ENCODE measurements around the gene PEX14. TPM values are rescaled to one million over a fixed set of nuclear protein-coding genes. Genes with fewer than 3 reads are reported as not detected.

PEX14 gene
- total and polyA plus RNA-seq, 10 of the 15 experiments (the other 5 are each of a cell fraction or from before 2014, with no cell fraction given), result 1.4 to 23.2 (median 12.0) TPM

DNA sequence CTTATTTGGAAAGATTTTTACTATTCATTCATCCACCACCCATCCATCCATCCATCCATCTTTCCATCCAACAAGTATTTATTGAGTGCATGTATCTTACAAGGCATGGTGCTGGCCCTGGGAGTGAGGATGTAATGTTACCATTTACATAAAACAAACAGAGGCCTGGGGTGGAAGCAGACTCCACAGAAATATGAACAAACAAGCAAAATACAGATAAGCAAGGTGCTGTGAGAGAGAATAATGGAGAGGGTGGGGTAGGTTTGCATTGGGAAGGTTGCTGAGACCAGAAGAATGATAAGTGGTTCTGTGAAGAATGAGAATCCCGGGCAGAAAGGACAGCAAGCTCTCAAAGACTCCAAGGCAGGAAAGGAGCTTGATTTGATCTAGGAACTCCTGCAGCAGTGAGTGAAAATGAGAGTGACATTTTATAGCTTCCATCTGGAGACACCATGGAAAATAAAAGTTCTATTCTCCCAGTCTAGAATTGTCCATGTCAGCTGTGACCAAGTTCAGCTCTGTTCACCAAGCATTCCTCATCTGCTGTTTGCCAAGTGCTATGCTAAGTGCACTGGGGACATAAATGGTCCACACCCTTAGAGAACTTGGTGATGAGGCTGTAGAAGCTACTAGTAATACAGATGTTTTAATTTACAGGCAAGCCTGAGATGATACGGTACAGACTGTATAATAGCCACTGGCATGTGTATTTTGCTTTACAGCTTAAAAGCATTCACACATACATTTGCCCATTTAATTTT is 75.3 kb downstream of the PEX14 start:
- in situ Hi-C loops (cut with MboI) (no loop called here), intact Hi-C loops (cut with micrococcal nuclease; ENCODE audit: unreplicated experiment) (no loop called here)
- H3K27ac ChIP-seq (ENCODE audit: control insufficient read depth, insufficient read depth), result no peak overlapping the region
- H3K9ac ChIP-seq (ENCODE audit: control insufficient read depth, insufficient read depth, low read length), result no peak overlapping the region
- no peaks in the 10 kb centered on the region for H4K20me1 ChIP-seq (ENCODE audit: control insufficient read depth, insufficient read depth)
- RAD21 ChIA-PET (ENCODE audit: unreplicated experiment), result no interaction called here
- H3K9me3 ChIP-seq (replicated peaks; ENCODE audit: control insufficient read depth, insufficient read depth, low read length), result no peaks in the 10 kb centered on the region
- H3K4me3 ChIP-seq, result no peak overlapping the region
- SMC1A ChIA-PET (ENCODE audit: uncharacterized antibody, unreplicated experiment), result interaction anchor here (0.7 to 1.3 kb wide), 2 partner anchors 25 to 31 kb away, joined by 3 to 4 read pairs; no protein-coding TSS in a partner anchor
- peaks cover 4% of the 10 kb centered on the region; the same call in 1 of the 2 replicates for H3K4me1 ChIP-seq (ENCODE audit: control insufficient read depth, insufficient read depth, low read length)
- no peak for TF ChIP-seq HDAC2 (IDR thresholded peaks at IDR 0.05)
- no peak for DNase-seq (ENCODE audit: low read depth, low spot score)
- CTCF ChIA-PET, result interaction anchor here (1.5 kb wide), 1 partner anchor 43 kb away, joined by 4 read pairs; no protein-coding TSS in a partner anchor
- H2AFZ ChIP-seq (ENCODE audit: control insufficient read depth, low read depth, low read length), result no peak overlapping the region
- ATAC-seq, result no peak
- H3K27me3 ChIP-seq (replicated peaks in 1 of 2; ENCODE audit: control insufficient read depth in 2 of 2, insufficient read depth in 2 of 2, low read length in 1 of 2), result no peaks in the 10 kb centered on the region
- no peak for FAIRE-seq
- 93% methylated on average over 2 of the region's 2 CpGs for WGBS (ENCODE audit: insufficient coverage, insufficient replicate concordance, low lambda C conversion rate, missing lambda C conversion rate)
- no TSS peak for BruUV-seq (replicated peaks)
- no peaks in the 10 kb centered on the region for H3K36me3 ChIP-seq (ENCODE audit: control insufficient read depth in 2 of 2, insufficient read depth in 2 of 2, low read length in 1 of 2)
- POLR2A ChIA-PET, result no interaction called here
- H3K4me2 ChIP-seq (ENCODE audit: control insufficient read depth, insufficient read depth), result no peak overlapping the region
- no peaks in the 10 kb centered on the region for H3K79me2 ChIP-seq (ENCODE audit: control insufficient read depth, insufficient read depth, low read length)

DNA sequence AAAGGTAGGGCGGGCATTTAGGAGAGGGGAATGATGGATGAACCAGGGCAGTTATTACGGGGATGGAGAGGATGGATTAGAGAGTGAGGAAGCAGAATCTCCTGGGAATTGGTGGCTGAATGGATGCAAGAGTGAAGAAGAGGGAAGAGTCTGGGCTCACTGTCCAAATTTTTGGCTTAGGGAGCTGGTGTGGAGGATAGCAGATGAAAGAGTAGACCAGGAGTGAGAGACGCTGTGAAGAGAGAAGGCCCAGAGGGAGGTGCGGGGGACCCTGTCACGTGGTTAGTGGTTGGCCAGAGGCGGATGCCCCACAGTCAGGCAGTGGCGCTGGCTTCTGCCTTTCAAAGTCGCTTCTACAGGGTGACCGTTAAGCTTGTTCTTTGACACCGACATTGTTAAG is 78.4 kb downstream of the PEX14 start:
- Histone ChIP-seq H4K20me1 (ENCODE audit: control insufficient read depth, insufficient read depth) (no peaks in the 10 kb centered on the region), H3K79me2 (ENCODE audit: control insufficient read depth, insufficient read depth, low read length) (no peaks in the 10 kb centered on the region), H3K4me2 (ENCODE audit: control insufficient read depth, insufficient read depth) (no peak overlapping the region), H3K27ac (ENCODE audit: control insufficient read depth, insufficient read depth) (no peak overlapping the region), H2AFZ (ENCODE audit: control insufficient read depth, low read depth, low read length) (no peak overlapping the region), H3K9ac (ENCODE audit: control insufficient read depth, insufficient read depth, low read length) (no peak overlapping the region), H3K4me3 (no peak overlapping the region), H3K4me1 (ENCODE audit: control insufficient read depth, insufficient read depth, low read length) (peaks cover 15% of the 10 kb centered on the region), H3K36me3 (ENCODE audit: control insufficient read depth in 2 of 2, insufficient read depth in 2 of 2, low read length in 1 of 2) (no peaks in the 10 kb centered on the region), H3K9me3 (replicated peaks; ENCODE audit: control insufficient read depth, insufficient read depth, low read length) (no peaks in the 10 kb centered on the region), H3K27me3 (replicated peaks in 1 of 2; ENCODE audit: control insufficient read depth in 2 of 2, insufficient read depth in 2 of 2, low read length in 1 of 2) (no peaks in the 10 kb centered on the region)
- BruUV-seq (replicated peaks), result no TSS peak
- peak; percentile 14; the same call in 1 of the 2 replicates for TF ChIP-seq RAD51 (IDR thresholded peaks at IDR 0.05)
- TF ChIP-seq SIX5 (IDR thresholded peaks at IDR 0.05; ENCODE audit: low read depth, low read length, severe bottlenecking), result no peak
- SMC1A ChIA-PET (ENCODE audit: uncharacterized antibody, unreplicated experiment), result no interaction called here
- POLR2A ChIA-PET, result no interaction called here
- in situ Hi-C loops (cut with MboI) (no loop called here), intact Hi-C loops (cut with micrococcal nuclease; ENCODE audit: unreplicated experiment) (no loop called here)
- ATAC-seq, result no peak
- 99% methylated on average over 9 of the region's 10 CpGs for WGBS (ENCODE audit: insufficient coverage, insufficient replicate concordance, low lambda C conversion rate, missing lambda C conversion rate)
- CTCF ChIA-PET, result interaction anchor here (1.0 kb wide), 1 partner anchor 46 kb away, joined by 5 read pairs; no protein-coding TSS in a partner anchor
- RAD21 ChIA-PET (ENCODE audit: unreplicated experiment), result interaction anchor here (1.3 kb wide), 1 partner anchor 11 kb away, joined by 4 read pairs; no protein-coding TSS in a partner anchor
- DNase-seq (ENCODE audit: low read depth, low spot score), result no peak
- no peak for FAIRE-seq
